SK-N-SH (cell line): Measurements from ENCODE around the gene ARHGAP11A.

ENCODE experiments used
- EZH2phosphoT487 ChIP-seq: fragments of 200-600 bp; sonication (generic); IDR thresholded peaks from 2 replicates; pipeline ENCODE4 v1.6.1; 2017; ENCODE audit warnings: low read depth, mixed run types, mild to moderate bottlenecking, antibody characterized with exemption, moderate library complexity, borderline replicate concordance
- GABPA ChIP-seq: IDR thresholded peaks from 2 replicates; pipeline ENCODE4 v1.4.0; 2012; ENCODE audit warnings: low read depth, mild to moderate bottlenecking
- MXI1 ChIP-seq: IDR thresholded peaks from 2 replicates; pipeline ENCODE4 v1.6.1; 2012; ENCODE audit warnings: mild to moderate bottlenecking, low read depth, low read length, improper control_type of control experiment
- POLR2AphosphoS5 ChIP-seq: IDR thresholded peaks from 2 replicates; pipeline ENCODE4 v1.6.1; 2012; ENCODE audit warnings: low read depth, low read length

GRCh38 chr15:32671339-32672325, 56.3 kb downstream of the ARHGAP11A start:
- TF ChIP-seq EZH2phosphoT487, result no peak
- no peak for TF ChIP-seq GABPA
- no peak for TF ChIP-seq MXI1
- no peak for TF ChIP-seq POLR2AphosphoS5
